ENCODE results near the gene RPL39L. TPM values are rescaled to one million over a fixed set of nuclear protein-coding genes. Genes with fewer than 3 reads are reported as not detected.

Gene RPL39L
- total RNA-seq, 1 donor from 2014 or later = 13.4 TPM

DNA sequence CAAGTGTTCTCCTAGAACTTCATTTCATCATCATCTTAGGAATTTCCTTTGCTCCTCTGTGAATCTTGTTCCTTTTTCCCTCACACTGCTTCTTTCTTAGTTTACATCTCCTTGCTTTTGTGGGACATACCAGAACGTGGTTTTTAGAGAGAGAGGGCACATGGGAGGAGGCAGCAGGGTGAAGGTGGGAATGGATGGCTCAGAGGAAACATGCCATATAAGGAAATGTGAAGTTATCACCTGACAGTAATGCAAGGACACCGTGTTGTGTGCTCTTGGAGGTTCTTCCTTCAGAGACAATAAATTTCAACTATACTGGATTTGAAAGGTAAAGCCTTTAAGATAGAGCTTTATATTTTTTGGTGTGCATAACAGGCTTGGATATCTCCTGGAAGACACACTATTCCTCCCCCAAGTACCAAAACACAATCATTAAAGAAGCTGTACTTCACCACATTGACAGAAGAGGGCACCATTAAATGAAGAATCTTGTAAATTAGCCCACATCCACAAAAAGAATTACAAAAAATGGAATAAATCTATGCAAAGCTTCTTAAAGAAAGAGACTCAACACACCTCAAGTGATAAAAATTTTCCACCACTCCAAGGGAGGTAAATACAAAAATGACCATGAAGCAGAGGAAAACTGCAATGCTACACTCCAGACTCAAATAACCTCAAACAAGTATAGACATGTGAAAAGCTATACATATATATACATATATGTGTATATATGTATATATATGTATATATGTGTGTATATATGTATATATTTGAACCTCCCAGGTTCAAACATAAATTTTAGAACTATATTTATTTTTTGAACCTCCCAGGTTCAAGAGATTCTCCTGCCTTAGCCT is 26.1 kb downstream of the RPL39L start:
- Mint-ChIP-seq H3K4me1 (no peaks in the 10 kb centered on the region), H3K9me3 (no peaks in the 10 kb centered on the region), H3K27me3 (ENCODE audit: low read depth) (no peaks in the 10 kb centered on the region), H3K4me3 (no peak overlapping the region), H3K27ac (no peak overlapping the region), H3K36me3 (no peaks in the 10 kb centered on the region)
- TF ChIP-seq, protein P1, sequence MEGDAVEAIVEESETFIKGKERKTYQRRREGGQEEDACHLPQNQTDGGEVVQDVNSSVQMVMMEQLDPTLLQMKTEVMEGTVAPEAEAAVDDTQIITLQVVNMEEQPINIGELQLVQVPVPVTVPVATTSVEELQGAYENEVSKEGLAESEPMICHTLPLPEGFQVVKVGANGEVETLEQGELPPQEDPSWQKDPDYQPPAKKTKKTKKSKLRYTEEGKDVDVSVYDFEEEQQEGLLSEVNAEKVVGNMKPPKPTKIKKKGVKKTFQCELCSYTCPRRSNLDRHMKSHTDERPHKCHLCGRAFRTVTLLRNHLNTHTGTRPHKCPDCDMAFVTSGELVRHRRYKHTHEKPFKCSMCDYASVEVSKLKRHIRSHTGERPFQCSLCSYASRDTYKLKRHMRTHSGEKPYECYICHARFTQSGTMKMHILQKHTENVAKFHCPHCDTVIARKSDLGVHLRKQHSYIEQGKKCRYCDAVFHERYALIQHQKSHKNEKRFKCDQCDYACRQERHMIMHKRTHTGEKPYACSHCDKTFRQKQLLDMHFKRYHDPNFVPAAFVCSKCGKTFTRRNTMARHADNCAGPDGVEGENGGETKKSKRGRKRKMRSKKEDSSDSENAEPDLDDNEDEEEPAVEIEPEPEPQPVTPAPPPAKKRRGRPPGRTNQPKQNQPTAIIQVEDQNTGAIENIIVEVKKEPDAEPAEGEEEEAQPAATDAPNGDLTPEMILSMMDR (IDR thresholded peaks at IDR 0.05; ENCODE audit: unreplicated experiment) = no peak
- DNase-seq (ENCODE audit: low spot score in 2 of 2, unreplicated experiment in 2 of 2) = no peak

DNA sequence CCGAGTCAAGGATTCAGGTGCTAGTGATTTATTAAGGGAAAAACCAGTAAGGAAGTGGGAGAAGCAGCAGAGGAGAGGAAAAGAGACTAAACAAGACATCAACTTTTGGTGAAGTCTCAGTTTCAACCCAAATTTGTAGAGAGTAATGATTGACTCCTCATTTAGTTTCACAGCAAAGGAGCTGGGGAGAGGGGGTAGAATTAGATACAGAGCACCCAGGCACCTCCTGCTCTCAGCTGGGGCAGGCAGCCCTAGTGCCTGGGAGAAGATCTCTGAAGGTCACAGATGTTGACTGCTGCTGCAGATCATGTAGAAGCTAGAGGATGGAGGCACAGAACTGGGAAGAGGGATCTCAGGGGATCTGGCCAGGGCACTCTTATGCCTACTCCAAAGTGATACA is 29.1 kb downstream of the RPL39L start:
- no peaks in the 10 kb centered on the region for H3K27me3 Mint-ChIP-seq (ENCODE audit: low read depth)
- H3K4me3 Mint-ChIP-seq = no peak overlapping the region
- no peaks in the 10 kb centered on the region for H3K36me3 Mint-ChIP-seq
- H3K4me1 Mint-ChIP-seq = no peaks in the 10 kb centered on the region
- no peak for DNase-seq (ENCODE audit: low spot score in 2 of 2, unreplicated experiment in 2 of 2)
- no peaks in the 10 kb centered on the region for H3K9me3 Mint-ChIP-seq
- no peak overlapping the region for H3K27ac Mint-ChIP-seq
- TF ChIP-seq, protein P1 (IDR thresholded peaks at IDR 0.05; ENCODE audit: unreplicated experiment) = no peak

GRCh38 chr3:187107989-187108388 is 31.3 kb downstream of the RPL39L start:
- TF ChIP-seq, protein P1 (IDR thresholded peaks at IDR 0.05; ENCODE audit: unreplicated experiment) = no peak
- no peak for DNase-seq (ENCODE audit: low spot score in 2 of 2, unreplicated experiment in 2 of 2)
- Mint-ChIP-seq H3K9me3 (no peaks in the 10 kb centered on the region), H3K4me3 (no peak overlapping the region), H3K27me3 (ENCODE audit: low read depth) (no peaks in the 10 kb centered on the region), H3K4me1 (no peaks in the 10 kb centered on the region), H3K27ac (no peak overlapping the region), H3K36me3 (no peaks in the 10 kb centered on the region)

DNA sequence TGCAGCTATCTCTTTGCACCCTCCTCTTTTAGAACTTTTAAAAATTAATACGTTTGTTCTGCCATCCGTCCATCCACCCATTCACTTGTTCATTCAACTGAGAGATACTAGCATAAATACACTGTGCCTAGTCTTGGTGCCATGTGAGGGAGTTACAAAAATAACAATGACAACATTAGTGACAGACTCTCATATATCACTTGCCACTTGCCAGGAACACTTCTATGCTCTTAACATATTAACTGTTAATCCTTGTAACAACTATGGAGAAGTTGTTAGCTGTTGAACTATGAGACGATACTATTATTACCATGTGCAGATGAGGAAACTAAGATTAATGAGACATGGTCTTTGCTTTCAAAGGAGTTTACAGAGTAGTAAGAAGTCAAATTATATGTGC is 33.6 kb downstream of the RPL39L start:
- peaks cover 14% of the 10 kb centered on the region for H3K4me1 Mint-ChIP-seq

DNA sequence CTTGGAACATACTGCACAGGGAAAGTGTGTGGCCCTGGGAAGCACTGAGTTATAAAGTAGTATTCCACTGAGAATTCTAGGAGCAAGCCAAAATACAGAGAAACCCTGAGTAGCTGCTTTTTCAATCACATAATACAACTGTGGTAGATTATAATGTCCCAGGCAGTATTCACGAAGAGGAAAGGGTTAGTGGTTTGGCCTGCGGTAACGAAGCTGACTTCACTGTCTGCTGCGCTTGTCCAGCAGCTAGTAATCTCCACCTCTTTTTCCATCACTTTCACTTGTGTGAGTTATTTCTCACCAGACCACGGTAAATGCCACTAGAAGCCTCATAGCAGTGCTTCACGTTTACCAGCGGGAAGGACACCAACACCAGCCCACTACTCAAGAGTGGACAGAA is 34.4 kb downstream of the RPL39L start:
- no peaks in the 10 kb centered on the region for H3K36me3 Mint-ChIP-seq
- DNase-seq (ENCODE audit: low spot score in 2 of 2, unreplicated experiment in 2 of 2) = no peak
- no peak overlapping the region for H3K27ac Mint-ChIP-seq
- H3K9me3 Mint-ChIP-seq = peaks cover 2% of the 10 kb centered on the region
- H3K4me1 Mint-ChIP-seq = peaks cover 14% of the 10 kb centered on the region
- TF ChIP-seq, protein P1 (IDR thresholded peaks at IDR 0.05; ENCODE audit: unreplicated experiment) = no peak
- no peaks in the 10 kb centered on the region for H3K27me3 Mint-ChIP-seq (ENCODE audit: low read depth)
- no peak overlapping the region for H3K4me3 Mint-ChIP-seq

More for the DNA sequence above, 33.6 kb downstream of the RPL39L start:
- TF ChIP-seq, protein P1 (IDR thresholded peaks at IDR 0.05; ENCODE audit: unreplicated experiment) = no peak
- no peak overlapping the region for H3K27ac Mint-ChIP-seq
- no peaks in the 10 kb centered on the region for H3K27me3 Mint-ChIP-seq (ENCODE audit: low read depth)
- no peaks in the 10 kb centered on the region for H3K9me3 Mint-ChIP-seq
- H3K4me3 Mint-ChIP-seq = no peak overlapping the region
- no peak for DNase-seq (ENCODE audit: low spot score in 2 of 2, unreplicated experiment in 2 of 2)
- no peaks in the 10 kb centered on the region for H3K36me3 Mint-ChIP-seq
